Endothelial cell of umbilical vein (primary cell): Measurements from ENCODE around the gene HMG20B. TPM values are rescaled to one million over a fixed set of nuclear protein-coding genes. Genes with fewer than 3 reads are reported as not detected.

Source experiments
- BruUV-seq: library from RNA; stranded (reverse); fragments of 400-500 nt; replicated peaks from 2 replicates; lab custom pipeline; 2021; lab: Mats Ljungman, UMichigan
- CTCF ChIA-PET: fragments of 300-600, 350-600 bp; sonication (Branson Sonifier 250); formaldehyde crosslinking; loops from one replicate; lab custom pipeline; 2021; ENCODE audit warnings: antibody characterized with exemption, inconsistent platforms; lab: Charles Lee
- POLR2A ChIA-PET: fragments of 300-600, 350-600 bp; sonication (Branson Sonifier 250); formaldehyde crosslinking; loops from one replicate; lab custom pipeline; 2021; ENCODE audit warnings: antibody characterized with exemption, inconsistent platforms; lab: Charles Lee
- DNase-seq: peaks from one replicate; pipeline ENCODE4 v3.0.0-alpha.2; 2011; ENCODE audit warnings: low read depth, low spot score
- FAIRE-seq: peaks from 2 replicates; lab custom pipeline; 2011; peaks lifted over from hg19 to GRCh38; lab: Jason Lieb, UNC
- H2AFZ ChIP-seq: 2 replicates; pipeline ENCODE4 v1.6.0; 2012; ENCODE audit warnings: low read depth, low read length, control low read depth, inconsistent platforms
- H3K27ac ChIP-seq: 2 replicates; pipeline ENCODE4 v1.5.1; 2011; ENCODE audit warnings: low read depth, mild to moderate bottlenecking, control low read depth, low read length, moderate library complexity; ENCODE audit not compliant: insufficient read depth
- H3K27me3 ChIP-seq, 2 experiments: 2 replicates each; pipeline versions ENCODE4 v1.6.0 to v1.6.1; 2011; ENCODE audit warnings: low read length in 2 of 2, mixed read lengths in 1 of 2; ENCODE audit not compliant: control insufficient read depth in 2 of 2, insufficient read depth in 2 of 2
- H3K36me3 ChIP-seq, 2 experiments: 2 replicates in 1 of 2; 3 replicates in 1 of 2; pipeline ENCODE4 v1.5.1; 2011; ENCODE audit warnings: low read length in 2 of 2, mild to moderate bottlenecking in 1 of 2, moderate library complexity in 1 of 2; ENCODE audit not compliant: control insufficient read depth in 2 of 2, insufficient read depth in 2 of 2; ENCODE audit errors: extremely low read depth in 1 of 2
- H3K4me1 ChIP-seq: 3 replicates; pipeline ENCODE4 v1.5.1; 2011; ENCODE audit warnings: mild to moderate bottlenecking, low read length; ENCODE audit not compliant: control insufficient read depth, insufficient read depth; ENCODE audit errors: extremely low read depth
- H3K4me2 ChIP-seq: 2 replicates; pipeline ENCODE4 v1.6.1; 2011; ENCODE audit warnings: low read length, control low read depth, mixed read lengths; ENCODE audit not compliant: insufficient read depth
- H3K4me3 ChIP-seq, 3 experiments: fragments of 200-600 bp in 1 of 3; sonication (generic), shearing (Covaris generic) in 1 of 3; replicated peaks in 1 of 3; 2 replicates each; pipeline ENCODE4 v1.5.1; 2011 to 2016; ENCODE audit warnings: control low read depth in 3 of 3, low read length in 3 of 3, mild to moderate bottlenecking in 2 of 3, inconsistent platforms in 1 of 3, low read depth in 1 of 3, moderate library complexity in 1 of 3; ENCODE audit not compliant: insufficient read depth in 1 of 3
- H3K79me2 ChIP-seq: 2 replicates; pipeline ENCODE4 v1.6.0; 2012; ENCODE audit warnings: low read length, inconsistent platforms; ENCODE audit not compliant: control insufficient read depth, insufficient read depth
- H3K9ac ChIP-seq: replicated peaks from 2 replicates; pipeline ENCODE3; 2011; ENCODE audit warnings: low read length, control low read depth; ENCODE audit not compliant: insufficient read depth; ENCODE audit errors: extremely low read depth
- H3K9me1 ChIP-seq: replicated peaks from 3 replicates; pipeline ENCODE4 v1.6.0; 2011; ENCODE audit warnings: mild to moderate bottlenecking, low read length; ENCODE audit not compliant: control insufficient read depth, insufficient read depth; ENCODE audit errors: extremely low read depth
- H3K9me3 ChIP-seq: replicated peaks from 2 replicates; pipeline ENCODE4 v1.5.1; 2012; ENCODE audit warnings: low read length, inconsistent platforms; ENCODE audit not compliant: control insufficient read depth, insufficient read depth
- H4K20me1 ChIP-seq: replicated peaks from 2 replicates; pipeline ENCODE3; 2011; ENCODE audit warnings: mild to moderate bottlenecking, low read length; ENCODE audit not compliant: control insufficient read depth, insufficient read depth; ENCODE audit errors: extremely low read depth
- CTCF ChIP-seq, 2 donors: IDR thresholded peaks; 1 replicate in 1 of 2; 2 replicates in 1 of 2; pipeline ENCODE4 v1.5.1; 2011; ENCODE audit warnings: low read length in 2 of 2, mild to moderate bottlenecking in 2 of 2, moderate library complexity in 2 of 2, control low read depth in 1 of 2, inconsistent platforms in 1 of 2, low read depth in 1 of 2; ENCODE audit not compliant: insufficient read depth in 1 of 2; ENCODE audit errors: extremely low read depth in 1 of 2
- MAX ChIP-seq: IDR thresholded peaks from 2 replicates; pipeline ENCODE4 v1.6.1; 2011; ENCODE audit not compliant: insufficient read depth, insufficient read length
- dilution Hi-C: fragments of 300-500 bp; cut with MboI; formaldehyde crosslinking; loops from one replicate; pipeline ENCODE4 v1.15.0; 2019; ENCODE audit warnings: low sequenced_read_pairs; ENCODE audit not compliant: extremely low pct_ligation_motif_present
- intact Hi-C: fragments of 100-400 bp; cut with micrococcal nuclease; formaldehyde crosslinking; loops from one replicate; pipeline ENCODE4 v1.10.0; 2022
- polyA plus RNA-seq, 4 experiments: library from polyadenylated mRNA; depleted of rRNA in 3 of 4; stranded (reverse) in 3 of 4; unstranded in 1 of 4; fragments of >200 nt; gene quantifications; 2 replicates each; pipeline versions ENCODE4 v1.2.1 to v1.2.3, GENCODE V29; 2011 to 2012; ENCODE audit warnings: missing spikeins in 1 of 4
- total RNA-seq: library from RNA; stranded (reverse); gene quantifications from 2 replicates; pipeline ENCODE4 v1.2.3, GENCODE V29; 2021

The HMG20B gene
- total and polyA plus RNA-seq, 2 donors (not counting 3 experiments of a cell fraction or from before 2014, with no cell fraction given) = 53.2 to 98.2 TPM

GRCh38 chr19:3526507-3527237 lies 46.1 kb upstream of the HMG20B start:
- no peak overlapping the region for H3K27ac ChIP-seq
- CTCF ChIA-PET = interaction anchor here (1.0 to 1.4 kb wide), 2 partner anchors 18 to 96 kb away, joined by 3 to 5 read pairs; no protein-coding TSS in a partner anchor
- H3K9ac ChIP-seq = no peak overlapping the region
- POLR2A ChIA-PET = no interaction called here
- no peaks in the 10 kb centered on the region for H3K9me3 ChIP-seq
- H3K9me1 ChIP-seq = no peaks in the 10 kb centered on the region
- no peaks in the 10 kb centered on the region for H3K4me1 ChIP-seq
- no peak overlapping the region for H3K4me3 ChIP-seq
- H4K20me1 ChIP-seq = no peaks in the 10 kb centered on the region
- H3K27me3 ChIP-seq = no peaks in the 10 kb centered on the region
- H2AFZ ChIP-seq = no peak overlapping the region
- peaks cover 7% of the 10 kb centered on the region for H3K79me2 ChIP-seq
- FAIRE-seq (no peak), DNase-seq (no peak)
- no peak overlapping the region for H3K4me2 ChIP-seq
- BruUV-seq = no TSS peak
- intact Hi-C loops (no loop called here), dilution Hi-C loops (no loop called here)
- TF ChIP-seq MAX (no peak), CTCF (IDR thresholded peaks at IDR 0.05; ENCODE audit: extremely low read depth in 1 of 2, insufficient read depth in 1 of 2, low read depth in 1 of 2, low read length in 2 of 2) (peak in 1 of 2 donors; percentile 24)
- H3K36me3 ChIP-seq = peaks cover 5 to 51% of the 10 kb centered on the region in 2 experiments
